ENCODE results near the gene PLA2G4B.

Gene PLA2G4B

DNA sequence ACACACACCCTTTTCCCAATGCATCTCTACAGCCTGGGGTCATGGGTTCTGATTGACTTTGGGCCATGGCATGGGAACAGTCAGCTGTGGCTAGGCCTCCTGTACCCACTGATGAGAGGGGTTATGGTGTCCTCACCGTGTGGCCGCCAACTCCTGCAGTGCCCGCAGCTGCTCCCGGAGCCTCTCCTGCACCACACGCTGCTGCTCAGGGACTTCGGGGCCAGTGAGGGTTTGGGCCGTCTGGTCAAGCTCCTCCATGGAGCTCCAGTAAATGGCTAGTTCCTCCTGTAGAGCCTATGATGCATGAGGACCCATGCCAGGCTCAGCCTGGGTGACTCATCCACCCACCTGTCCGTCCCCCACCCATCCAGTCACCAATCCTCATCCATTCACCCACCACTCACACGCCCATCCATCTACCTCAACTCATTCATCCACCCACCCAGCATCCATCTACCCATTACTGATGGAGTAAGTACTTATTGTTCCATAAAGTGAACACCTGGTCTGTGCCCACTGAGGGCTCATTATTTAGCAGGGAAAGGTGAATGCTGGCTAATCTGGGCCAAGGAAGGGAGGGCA, 33.6 kb downstream of the PLA2G4B start:
- no peak for DNase-seq

DNA sequence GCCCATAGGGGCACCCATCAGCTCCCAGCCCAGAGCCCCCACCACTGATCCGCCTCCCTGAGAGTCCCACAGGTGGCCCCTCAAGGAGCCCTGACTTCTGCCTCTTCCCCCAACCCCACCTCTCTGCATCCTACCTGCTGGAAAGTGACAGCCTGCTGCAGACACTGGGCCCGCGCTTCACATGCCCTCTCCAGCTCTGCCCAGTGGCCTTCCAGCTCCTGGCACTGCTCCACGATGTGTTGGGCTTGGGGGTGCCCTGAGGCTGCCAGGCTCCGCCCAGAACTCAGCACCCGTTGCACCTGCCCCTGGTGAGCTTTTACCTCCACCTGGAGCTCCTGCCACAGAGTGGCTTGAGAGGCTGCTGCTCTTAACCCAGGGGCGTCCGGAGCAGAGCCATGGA, 35.1 kb downstream of the PLA2G4B start:
- DNase-seq: no peak

DNA sequence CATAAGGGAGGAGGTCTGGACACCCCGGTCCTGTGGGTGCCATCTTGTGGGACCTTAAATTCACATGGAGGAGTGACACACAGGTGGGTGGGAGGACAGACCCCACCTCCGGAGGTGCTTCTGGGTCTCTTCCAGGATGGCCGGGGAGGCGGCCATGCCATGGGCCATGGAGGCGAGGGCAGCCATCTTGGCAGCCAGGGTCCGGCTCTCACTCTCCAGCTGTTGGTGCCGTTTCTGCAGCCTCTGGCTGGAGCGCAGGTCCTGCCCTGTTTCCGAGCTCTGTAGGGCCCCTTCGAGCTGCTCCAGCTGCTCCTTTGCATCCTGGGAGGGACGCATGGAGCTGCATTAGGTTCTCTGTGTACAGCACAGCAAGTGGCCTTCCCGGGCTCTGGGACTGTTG, 36.1 kb downstream of the PLA2G4B start:
- DNase-seq: no peak

- DNase-seq: no peak
These were observed 37.4 kb downstream of the PLA2G4B start for GRCh38 chr15:41876007-41876406.

- DNase-seq: no peak
These were observed 38.0 kb downstream of the PLA2G4B start for GRCh38 chr15:41876689-41877088.

GRCh38 chr15:41877631-41878354, 39.1 kb downstream of the PLA2G4B start:
- no peak for DNase-seq

DNA sequence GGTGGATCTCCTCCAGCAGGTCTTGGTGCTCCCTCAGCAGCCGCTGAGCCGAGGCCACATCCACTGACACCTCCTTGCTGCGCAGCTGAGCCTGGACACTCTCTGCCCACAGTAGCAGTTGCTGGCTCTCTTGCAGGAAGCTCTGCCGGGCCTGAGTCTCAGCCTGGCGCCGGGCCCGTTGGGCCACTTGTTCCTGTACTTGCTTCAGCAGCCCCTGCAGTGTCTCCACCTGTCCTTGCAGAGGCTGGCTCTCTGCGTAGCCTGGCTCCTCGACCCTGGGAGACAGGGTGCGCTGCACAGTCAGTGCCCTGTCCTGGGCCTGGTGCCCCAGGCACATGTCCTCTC, 39.7 kb downstream of the PLA2G4B start:
- no peak for DNase-seq

DNA sequence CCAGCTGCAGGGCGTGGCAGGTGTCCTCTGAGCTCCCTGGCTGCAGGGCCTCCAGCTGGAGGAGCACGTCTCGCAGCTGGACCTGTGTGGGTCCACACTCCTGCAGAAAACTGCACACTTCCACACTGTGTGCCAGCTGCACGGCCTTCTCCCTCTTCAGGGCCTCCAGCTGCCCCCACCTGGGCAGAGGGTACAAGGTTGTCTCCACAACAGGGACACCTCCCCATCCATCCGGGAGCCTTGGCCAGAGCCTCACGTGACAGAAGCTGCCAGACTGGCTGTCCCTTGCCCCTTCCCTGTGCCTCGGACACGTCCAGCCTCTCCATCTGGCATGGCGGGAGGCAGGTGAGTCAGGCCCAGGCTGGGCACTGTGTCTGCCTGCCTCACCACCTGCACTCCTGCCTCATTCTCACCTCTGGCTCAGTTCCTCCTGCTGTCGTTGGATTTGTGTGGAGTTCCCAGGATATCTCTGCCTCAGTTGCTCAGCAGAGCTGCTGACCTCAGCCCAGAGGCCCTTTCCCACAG, 40.7 kb downstream of the PLA2G4B start:
- no peak for DNase-seq

- DNase-seq: no peak
These were observed 41.7 kb downstream of the PLA2G4B start for GRCh38 chr15:41880156-41880877.

DNA sequence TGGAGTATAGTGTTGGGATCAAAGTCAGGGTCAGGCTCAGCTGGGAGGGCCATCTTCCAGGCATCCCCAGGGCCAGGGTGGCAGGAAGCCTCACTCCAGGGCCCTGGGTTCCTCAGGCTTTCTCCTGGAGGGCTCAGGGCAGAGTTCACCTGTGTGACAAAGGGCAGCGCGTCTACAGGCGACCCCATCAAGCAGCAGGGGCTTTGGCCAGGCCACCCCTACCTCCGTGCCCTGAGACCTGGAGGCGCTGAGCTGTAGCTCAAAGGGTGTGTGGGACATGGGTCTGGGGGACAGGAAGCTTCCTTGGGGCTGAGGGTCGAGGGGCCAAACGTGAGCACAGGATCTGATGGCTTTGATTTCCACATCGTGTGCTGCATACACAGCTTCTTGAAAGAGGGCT, 42.4 kb downstream of the PLA2G4B start:
- DNase-seq: no peak

GRCh38 chr15:41881550-41881919, 42.9 kb downstream of the PLA2G4B start:
- DNase-seq: no peak

GRCh38 chr15:41881920-41882688, 43.5 kb downstream of the PLA2G4B start:
- no peak for DNase-seq

DNA sequence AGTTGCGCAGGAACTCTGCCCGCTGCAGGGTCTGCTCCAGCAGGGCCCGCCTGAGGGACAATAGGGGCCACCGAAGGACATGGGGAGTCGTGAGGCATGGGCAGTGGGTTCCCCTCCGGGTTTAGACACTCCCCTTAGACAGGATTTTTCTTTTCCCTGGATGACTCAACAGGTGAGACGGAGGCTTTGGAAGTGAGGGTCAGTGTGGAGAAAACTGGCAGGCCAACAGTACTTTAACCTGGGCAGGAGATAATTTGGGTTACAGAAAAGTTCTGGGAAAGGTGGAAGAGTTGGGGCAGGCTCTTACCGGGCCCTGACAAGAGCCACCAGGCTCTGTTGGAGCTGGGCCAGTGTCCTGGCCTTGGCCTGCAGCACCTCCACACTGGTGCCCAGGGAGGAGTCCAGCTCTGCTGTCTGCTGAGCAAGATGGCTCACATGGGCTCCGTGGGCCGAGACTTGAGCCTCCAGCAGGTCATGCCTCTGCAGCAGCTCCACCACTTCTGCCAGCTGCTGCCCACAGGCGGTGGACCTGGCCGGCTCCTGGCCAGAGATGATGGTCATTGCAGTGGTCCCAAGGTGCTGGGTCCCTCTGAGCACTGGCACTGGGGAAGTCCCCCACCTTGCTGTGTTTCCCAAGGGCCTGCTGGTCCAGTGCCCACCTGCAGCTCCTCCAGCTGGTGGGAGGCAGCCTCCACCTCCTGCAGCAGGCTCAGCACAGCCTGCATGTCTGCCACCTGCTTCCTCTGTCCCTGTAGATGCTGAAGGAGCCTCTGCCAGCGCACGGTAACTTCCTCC, 44.2 kb downstream of the PLA2G4B start:
- DNase-seq: no peak

DNA sequence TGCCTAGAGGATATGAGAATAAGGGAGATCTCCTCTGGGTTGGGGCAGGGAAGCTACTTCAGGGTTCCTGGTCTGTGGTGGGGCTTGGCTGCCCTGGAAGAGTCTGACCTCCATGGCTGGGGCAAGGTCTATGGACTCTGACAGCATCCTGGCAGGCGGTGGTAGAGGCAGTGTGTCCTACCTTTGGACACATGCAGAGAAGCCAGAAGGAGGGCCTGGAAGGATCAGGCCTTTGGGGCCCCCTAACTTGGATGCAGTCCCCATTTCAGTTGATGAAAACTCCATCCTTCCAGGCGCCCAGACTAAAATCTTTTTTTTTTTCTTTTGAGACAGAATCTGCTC, 44.8 kb downstream of the PLA2G4B start:
- no peak for DNase-seq

DNA sequence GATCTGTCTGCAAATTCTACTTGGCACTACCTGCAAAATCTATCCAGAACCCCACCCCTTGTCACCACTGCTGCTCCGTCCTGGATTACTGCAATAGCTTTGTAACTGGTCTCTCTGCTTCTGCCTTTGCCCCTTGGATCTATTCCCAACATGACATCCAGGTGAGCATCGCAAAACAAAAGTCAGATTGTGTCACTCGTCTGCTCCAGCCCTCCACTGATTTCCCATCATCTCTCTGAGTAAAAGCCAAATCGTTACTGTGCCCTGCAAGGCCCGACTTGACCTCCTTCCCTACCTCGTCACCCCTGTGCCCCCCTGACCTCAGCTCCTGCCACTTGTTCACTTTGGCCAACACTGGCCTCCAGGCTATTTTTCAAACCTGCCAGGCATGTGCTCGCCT, 45.8 kb downstream of the PLA2G4B start:
- no peak for DNase-seq

GRCh38 chr15:41885321-41885720, 46.7 kb downstream of the PLA2G4B start:
- no peak for DNase-seq

GRCh38 chr15:41885841-41886240, 47.2 kb downstream of the PLA2G4B start:
- DNase-seq: no peak

GRCh38 chr15:41886741-41887140, 48.1 kb downstream of the PLA2G4B start:
- no peak for DNase-seq

DNA sequence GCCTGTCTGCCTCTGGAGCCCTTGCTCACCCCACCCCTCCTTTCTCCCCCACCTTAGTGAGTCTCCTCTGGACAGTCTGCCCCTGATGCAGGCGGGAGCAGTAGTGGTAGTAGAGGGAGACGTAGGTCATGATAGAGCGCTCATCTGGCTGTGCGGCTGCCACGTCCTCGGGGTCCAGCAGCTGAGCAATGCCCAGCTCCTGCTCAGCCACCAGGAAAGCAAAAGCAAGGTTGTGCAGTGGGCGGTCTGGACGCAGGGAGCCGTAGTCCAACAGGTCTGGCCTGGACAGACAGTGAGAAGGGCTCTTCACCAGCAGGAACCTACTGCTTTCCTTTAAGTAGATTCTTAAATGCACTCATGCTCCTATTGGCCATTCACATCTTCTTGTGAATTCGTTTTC, 48.5 kb downstream of the PLA2G4B start:
- DNase-seq: no peak

- DNase-seq: no peak
These were observed 49.2 kb downstream of the PLA2G4B start for GRCh38 chr15:41887893-41888292.

DNA sequence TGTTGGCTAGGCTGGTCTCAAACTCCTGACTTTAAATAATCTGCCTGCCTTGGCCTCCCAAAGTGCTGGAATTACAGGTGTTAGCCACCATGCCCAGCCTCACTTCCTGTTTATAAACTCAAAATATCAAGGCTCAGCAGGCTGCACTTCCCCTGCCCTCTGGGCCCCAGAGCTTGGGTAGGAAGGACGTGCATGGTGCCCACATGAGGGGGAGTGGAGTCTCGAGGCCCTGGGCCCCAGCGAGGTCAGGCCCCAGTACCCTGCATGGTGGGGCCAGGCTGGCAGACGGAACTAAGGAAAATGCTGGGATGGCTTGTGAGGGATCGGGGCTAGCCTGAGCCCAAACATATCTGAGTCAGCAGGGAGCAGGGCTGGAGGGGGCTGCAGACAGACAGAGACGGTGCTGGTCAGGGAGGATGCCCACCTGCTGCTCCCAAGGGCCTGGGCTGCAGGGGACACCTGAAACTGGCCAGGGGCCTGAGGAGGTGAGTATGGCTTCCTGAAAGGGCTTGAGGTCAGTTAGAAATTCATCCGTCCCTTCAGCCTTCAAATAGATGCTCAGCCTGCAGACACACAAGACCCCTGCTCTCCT, 50.1 kb downstream of the PLA2G4B start:
- DNase-seq: no peak

DNA sequence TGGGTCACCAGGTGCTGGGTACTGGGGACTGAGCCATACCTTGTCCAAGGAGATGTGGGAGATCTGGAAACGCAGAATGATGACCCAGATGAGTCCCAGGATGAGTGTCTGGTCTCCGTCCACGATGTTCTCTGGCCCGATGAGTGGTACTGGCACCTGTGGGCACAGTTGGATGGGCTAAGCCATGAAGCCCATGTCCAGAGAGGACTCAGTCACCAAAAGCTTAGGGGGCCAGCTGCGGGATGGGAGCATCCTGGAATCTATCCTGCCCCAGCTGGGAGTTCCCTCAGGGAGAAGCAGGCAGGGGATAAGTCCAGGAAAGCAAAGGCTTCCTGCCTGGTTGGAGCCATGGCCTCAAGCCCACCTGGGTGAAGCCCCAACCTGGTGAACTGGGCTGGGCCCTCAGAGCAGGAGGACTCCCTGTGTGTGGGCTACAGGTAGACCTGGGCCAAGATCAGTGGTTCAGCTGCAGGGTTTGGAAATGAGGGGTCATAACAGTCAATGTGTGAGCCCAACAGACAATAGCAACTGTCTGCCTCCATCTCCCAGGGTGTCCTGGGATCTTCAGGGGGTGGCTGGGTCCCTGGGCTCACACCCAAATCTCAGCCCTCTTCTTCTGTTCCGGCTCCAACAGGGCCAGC, 51.5 kb downstream of the PLA2G4B start:
- DNase-seq: no peak
